Measurements from ENCODE around the gene FAM120A.

The FAM120A gene

GRCh38 chr9:93446073-93446472, 5.4 kb upstream of the FAM120A start:
- no peak for DNase-seq (ENCODE audit: low read depth)

GRCh38 chr9:93447655-93448054, 3.8 kb upstream of the FAM120A start:
- no peak for DNase-seq (ENCODE audit: low read depth)

- peak; percentile 24 for DNase-seq (ENCODE audit: low read depth)
Observed at GRCh38 chr9:93451849-93452709, 594 bp downstream of the FAM120A start.

- no peak for DNase-seq (ENCODE audit: low read depth)
Observed at GRCh38 chr9:93452710-93453046, 1.2 kb downstream of the FAM120A start.

GRCh38 chr9:93453047-93453914, 1.8 kb downstream of the FAM120A start, which contains the start of gene FAM120AOS:
Gene FAM120AOS (minus strand): TSS chr9:93453581. CDS start chr9:93452709, 872 bp downstream.
- DNase-seq (ENCODE audit: low read depth): peak; percentile 94

- no peak for DNase-seq (ENCODE audit: low read depth)
Observed at GRCh38 chr9:93456022-93456421, 4.5 kb downstream of the FAM120A start.

GRCh38 chr9:93456504-93456903, 5.0 kb downstream of the FAM120A start:
- DNase-seq (ENCODE audit: low read depth): no peak

- DNase-seq (ENCODE audit: low read depth): no peak
Observed at GRCh38 chr9:93457006-93457405, 5.5 kb downstream of the FAM120A start.

GRCh38 chr9:93458712-93459111, 7.2 kb downstream of the FAM120A start:
- DNase-seq (ENCODE audit: low read depth): no peak

GRCh38 chr9:93459432-93459847, 8.0 kb downstream of the FAM120A start:
- no peak for DNase-seq (ENCODE audit: low read depth)

GRCh38 chr9:93460689-93461413, 9.4 kb downstream of the FAM120A start:
- DNase-seq (ENCODE audit: low read depth): no peak

GRCh38 chr9:93461414-93461743, 9.9 kb downstream of the FAM120A start:
- no peak for DNase-seq (ENCODE audit: low read depth)

- DNase-seq (ENCODE audit: low read depth): no peak
Observed at GRCh38 chr9:93461821-93462220, 10.3 kb downstream of the FAM120A start.

- DNase-seq (ENCODE audit: low read depth): no peak
Observed at GRCh38 chr9:93463638-93464248, 12.3 kb downstream of the FAM120A start.

GRCh38 chr9:93464395-93464794, 12.9 kb downstream of the FAM120A start:
- no peak for DNase-seq (ENCODE audit: low read depth)

GRCh38 chr9:93464876-93465275, 13.4 kb downstream of the FAM120A start:
- no peak for DNase-seq (ENCODE audit: low read depth)

GRCh38 chr9:93465855-93466254, 14.4 kb downstream of the FAM120A start:
- no peak for DNase-seq (ENCODE audit: low read depth)

- DNase-seq (ENCODE audit: low read depth): no peak
Observed at GRCh38 chr9:93466416-93467061, 15.1 kb downstream of the FAM120A start.

GRCh38 chr9:93467062-93467416, 15.6 kb downstream of the FAM120A start:
- DNase-seq (ENCODE audit: low read depth): no peak

- DNase-seq (ENCODE audit: low read depth): no peak
Observed at GRCh38 chr9:93467462-93467861, 16.0 kb downstream of the FAM120A start.

- DNase-seq (ENCODE audit: low read depth): peak; percentile 50
Observed at GRCh38 chr9:93468763-93469456, 17.4 kb downstream of the FAM120A start.

Measured in amniotic epithelial cell (primary cell).